Measurements from ENCODE around the gene PIK3AP1. TPM values are rescaled to one million over a fixed set of nuclear protein-coding genes. Genes with fewer than 3 reads are reported as not detected.

PIK3AP1 gene
- total RNA-seq, 1 donor from 2014 or later, result 0.49 TPM

DNA sequence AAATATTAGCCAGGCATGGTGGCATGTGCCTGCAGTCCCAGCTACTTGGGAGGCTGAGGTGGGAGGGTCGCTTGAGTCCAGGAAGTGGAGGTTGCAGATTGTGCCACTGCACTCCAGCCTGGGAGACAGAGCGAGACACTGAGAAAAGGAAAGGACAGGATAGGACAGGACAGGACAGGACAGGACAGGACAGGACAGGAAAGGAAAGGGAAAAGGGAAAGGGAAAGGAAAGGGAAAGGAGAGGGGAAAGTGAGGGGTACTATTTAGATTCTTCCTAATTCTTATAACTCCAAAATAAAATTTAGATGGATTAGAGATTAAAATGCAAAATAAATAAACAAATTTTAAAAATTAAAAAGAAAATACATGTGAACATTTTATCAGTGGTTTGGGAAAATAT is 58.7 kb downstream of the PIK3AP1 start:
- no peak for DNase-seq
- H3K27ac Mint-ChIP-seq (ENCODE audit: unreplicated experiment), result no peak overlapping the region
- no peaks in the 10 kb centered on the region for H3K4me1 Mint-ChIP-seq (ENCODE audit: low read depth, unreplicated experiment)
- TF ChIP-seq, protein P1, sequence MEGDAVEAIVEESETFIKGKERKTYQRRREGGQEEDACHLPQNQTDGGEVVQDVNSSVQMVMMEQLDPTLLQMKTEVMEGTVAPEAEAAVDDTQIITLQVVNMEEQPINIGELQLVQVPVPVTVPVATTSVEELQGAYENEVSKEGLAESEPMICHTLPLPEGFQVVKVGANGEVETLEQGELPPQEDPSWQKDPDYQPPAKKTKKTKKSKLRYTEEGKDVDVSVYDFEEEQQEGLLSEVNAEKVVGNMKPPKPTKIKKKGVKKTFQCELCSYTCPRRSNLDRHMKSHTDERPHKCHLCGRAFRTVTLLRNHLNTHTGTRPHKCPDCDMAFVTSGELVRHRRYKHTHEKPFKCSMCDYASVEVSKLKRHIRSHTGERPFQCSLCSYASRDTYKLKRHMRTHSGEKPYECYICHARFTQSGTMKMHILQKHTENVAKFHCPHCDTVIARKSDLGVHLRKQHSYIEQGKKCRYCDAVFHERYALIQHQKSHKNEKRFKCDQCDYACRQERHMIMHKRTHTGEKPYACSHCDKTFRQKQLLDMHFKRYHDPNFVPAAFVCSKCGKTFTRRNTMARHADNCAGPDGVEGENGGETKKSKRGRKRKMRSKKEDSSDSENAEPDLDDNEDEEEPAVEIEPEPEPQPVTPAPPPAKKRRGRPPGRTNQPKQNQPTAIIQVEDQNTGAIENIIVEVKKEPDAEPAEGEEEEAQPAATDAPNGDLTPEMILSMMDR (IDR thresholded peaks at IDR 0.05; ENCODE audit: partially characterized antibody, unreplicated experiment), result no peak
- peaks cover 3% of the 10 kb centered on the region for H3K27me3 Mint-ChIP-seq (ENCODE audit: unreplicated experiment)
- no peaks in the 10 kb centered on the region for H3K9me3 Mint-ChIP-seq (ENCODE audit: unreplicated experiment)
- H3K36me3 Mint-ChIP-seq (ENCODE audit: unreplicated experiment), result no peaks in the 10 kb centered on the region
- H3K4me3 Mint-ChIP-seq (ENCODE audit: unreplicated experiment), result no peak overlapping the region

DNA sequence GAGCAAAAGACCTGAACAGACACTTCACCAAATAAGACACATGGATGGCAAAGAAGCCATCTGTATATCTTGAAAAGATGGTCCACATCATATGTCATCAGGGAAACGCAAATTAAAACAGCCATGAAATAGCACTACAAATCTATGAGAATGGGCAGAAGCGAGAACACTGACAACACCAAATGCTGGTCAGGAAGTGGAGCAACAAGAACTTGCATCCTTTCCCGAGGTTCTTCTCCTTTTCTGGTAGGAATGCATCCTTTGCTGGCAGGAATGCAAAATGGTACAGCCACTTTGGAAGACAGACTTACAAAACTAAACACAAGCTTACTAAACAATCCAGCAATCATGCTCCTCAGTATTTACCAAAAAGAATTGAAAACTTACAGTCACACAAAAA is 60.0 kb downstream of the PIK3AP1 start:
- Mint-ChIP-seq H3K4me3 (ENCODE audit: unreplicated experiment) (no peak overlapping the region), H3K36me3 (ENCODE audit: unreplicated experiment) (peaks cover 5% of the 10 kb centered on the region), H3K9me3 (ENCODE audit: unreplicated experiment) (no peaks in the 10 kb centered on the region), H3K27ac (ENCODE audit: unreplicated experiment) (no peak overlapping the region), H3K27me3 (ENCODE audit: unreplicated experiment) (peaks cover 3% of the 10 kb centered on the region), H3K4me1 (ENCODE audit: low read depth, unreplicated experiment) (no peaks in the 10 kb centered on the region)
- TF ChIP-seq, protein P1 (IDR thresholded peaks at IDR 0.05; ENCODE audit: partially characterized antibody, unreplicated experiment), result no peak
- no peak for DNase-seq

DNA sequence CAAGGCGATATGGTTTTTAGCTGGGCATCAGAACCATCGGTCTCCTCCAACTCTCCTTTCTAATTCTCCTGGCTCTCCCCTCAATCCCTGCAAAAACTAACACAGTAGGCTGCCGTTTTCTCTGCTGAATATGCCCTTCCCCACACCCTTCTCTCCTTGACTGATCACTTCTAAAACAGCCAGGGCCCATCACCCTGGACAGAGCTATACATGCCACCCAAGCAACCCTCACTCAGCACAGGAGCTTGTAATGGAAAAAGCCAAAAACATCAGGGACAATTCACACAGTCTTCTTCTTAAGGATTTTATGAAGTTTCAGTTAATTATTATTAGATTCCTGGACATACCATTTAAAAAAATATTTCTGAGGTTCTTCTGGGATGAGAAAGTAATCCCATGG is 61.5 kb downstream of the PIK3AP1 start:
- DNase-seq, result no peak
- no peaks in the 10 kb centered on the region for H3K9me3 Mint-ChIP-seq (ENCODE audit: unreplicated experiment)
- H3K27ac Mint-ChIP-seq (ENCODE audit: unreplicated experiment), result no peak overlapping the region
- no peaks in the 10 kb centered on the region for H3K4me1 Mint-ChIP-seq (ENCODE audit: low read depth, unreplicated experiment)
- peaks cover 5% of the 10 kb centered on the region for H3K36me3 Mint-ChIP-seq (ENCODE audit: unreplicated experiment)
- no peak overlapping the region for H3K4me3 Mint-ChIP-seq (ENCODE audit: unreplicated experiment)
- TF ChIP-seq, protein P1 (IDR thresholded peaks at IDR 0.05; ENCODE audit: partially characterized antibody, unreplicated experiment), result no peak
- peaks cover 3% of the 10 kb centered on the region for H3K27me3 Mint-ChIP-seq (ENCODE audit: unreplicated experiment)

DNA sequence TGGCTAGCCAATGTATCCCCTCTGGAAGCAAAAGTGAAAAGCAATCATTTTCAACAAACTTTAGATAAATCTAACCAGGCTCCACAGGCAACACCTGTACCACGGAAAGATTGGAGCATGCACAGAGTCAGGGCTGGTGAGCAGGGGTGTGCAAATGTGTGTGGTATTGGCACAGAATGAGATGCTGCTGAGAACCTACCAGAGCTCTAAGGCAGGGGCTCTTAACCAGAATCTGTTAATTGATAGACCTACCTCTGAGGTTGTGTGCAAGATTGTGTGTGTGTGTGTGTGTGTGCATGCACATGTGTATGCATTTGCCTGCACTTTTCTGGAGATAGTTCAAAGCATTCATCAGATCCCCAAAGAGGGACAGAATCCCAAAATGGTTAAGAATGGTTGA is 62.9 kb downstream of the PIK3AP1 start:
- TF ChIP-seq, protein P1 (IDR thresholded peaks at IDR 0.05; ENCODE audit: partially characterized antibody, unreplicated experiment), result no peak
- no peaks in the 10 kb centered on the region for H3K9me3 Mint-ChIP-seq (ENCODE audit: unreplicated experiment)

DNA sequence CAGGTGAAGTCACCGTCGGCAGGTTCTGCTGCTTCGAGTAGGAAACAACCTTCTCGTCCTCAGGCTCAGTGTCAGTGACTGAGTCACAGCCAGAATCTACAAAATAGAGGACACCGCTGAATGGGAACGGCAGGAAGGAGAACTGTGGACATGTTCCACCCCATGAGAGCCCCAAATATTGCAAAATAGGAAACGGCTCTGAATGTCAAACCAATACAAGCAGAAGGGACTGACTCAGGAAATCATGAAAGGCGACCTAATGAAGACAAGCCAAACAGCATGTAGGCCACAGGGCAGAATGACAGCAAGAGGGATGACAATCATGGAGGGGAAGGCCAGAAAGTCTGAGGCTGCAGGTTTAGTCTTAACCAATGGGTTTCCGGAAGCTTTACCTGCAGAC is 63.5 kb downstream of the PIK3AP1 start:
- Mint-ChIP-seq H3K9me3 (ENCODE audit: unreplicated experiment) (no peaks in the 10 kb centered on the region), H3K4me3 (ENCODE audit: unreplicated experiment) (no peak overlapping the region), H3K27ac (ENCODE audit: unreplicated experiment) (no peak overlapping the region), H3K36me3 (ENCODE audit: unreplicated experiment) (peaks cover 5% of the 10 kb centered on the region), H3K27me3 (ENCODE audit: unreplicated experiment) (peaks cover 2% of the 10 kb centered on the region), H3K4me1 (ENCODE audit: low read depth, unreplicated experiment) (no peaks in the 10 kb centered on the region)
- no peak for DNase-seq
- TF ChIP-seq, protein P1 (IDR thresholded peaks at IDR 0.05; ENCODE audit: partially characterized antibody, unreplicated experiment), result no peak

More for the DNA sequence above, 62.9 kb downstream of the PIK3AP1 start:
- no peak overlapping the region for H3K27ac Mint-ChIP-seq (ENCODE audit: unreplicated experiment)
- H3K4me1 Mint-ChIP-seq (ENCODE audit: low read depth, unreplicated experiment), result no peaks in the 10 kb centered on the region
- no peak overlapping the region for H3K4me3 Mint-ChIP-seq (ENCODE audit: unreplicated experiment)
- H3K27me3 Mint-ChIP-seq (ENCODE audit: unreplicated experiment), result peaks cover 2% of the 10 kb centered on the region
- DNase-seq, result no peak
- H3K36me3 Mint-ChIP-seq (ENCODE audit: unreplicated experiment), result peaks cover 5% of the 10 kb centered on the region

All from glutamatergic neuron (in vitro differentiated cells).